NCI-H2227 treated with DMSO at 0.1 percent for 48 hours (cell line): Measurements from ENCODE around the gene CSF3.
A peak's percentile ranks its signal among the peaks of the same experiment; 100 is the strongest.

ENCODE experiments used
- DNase-seq: peaks from one replicate; lab custom pipeline; 2025; lab: John Stamatoyannopoulos, UW

CSF3 gene, protein sequence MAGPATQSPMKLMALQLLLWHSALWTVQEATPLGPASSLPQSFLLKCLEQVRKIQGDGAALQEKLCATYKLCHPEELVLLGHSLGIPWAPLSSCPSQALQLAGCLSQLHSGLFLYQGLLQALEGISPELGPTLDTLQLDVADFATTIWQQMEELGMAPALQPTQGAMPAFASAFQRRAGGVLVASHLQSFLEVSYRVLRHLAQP

DNA sequence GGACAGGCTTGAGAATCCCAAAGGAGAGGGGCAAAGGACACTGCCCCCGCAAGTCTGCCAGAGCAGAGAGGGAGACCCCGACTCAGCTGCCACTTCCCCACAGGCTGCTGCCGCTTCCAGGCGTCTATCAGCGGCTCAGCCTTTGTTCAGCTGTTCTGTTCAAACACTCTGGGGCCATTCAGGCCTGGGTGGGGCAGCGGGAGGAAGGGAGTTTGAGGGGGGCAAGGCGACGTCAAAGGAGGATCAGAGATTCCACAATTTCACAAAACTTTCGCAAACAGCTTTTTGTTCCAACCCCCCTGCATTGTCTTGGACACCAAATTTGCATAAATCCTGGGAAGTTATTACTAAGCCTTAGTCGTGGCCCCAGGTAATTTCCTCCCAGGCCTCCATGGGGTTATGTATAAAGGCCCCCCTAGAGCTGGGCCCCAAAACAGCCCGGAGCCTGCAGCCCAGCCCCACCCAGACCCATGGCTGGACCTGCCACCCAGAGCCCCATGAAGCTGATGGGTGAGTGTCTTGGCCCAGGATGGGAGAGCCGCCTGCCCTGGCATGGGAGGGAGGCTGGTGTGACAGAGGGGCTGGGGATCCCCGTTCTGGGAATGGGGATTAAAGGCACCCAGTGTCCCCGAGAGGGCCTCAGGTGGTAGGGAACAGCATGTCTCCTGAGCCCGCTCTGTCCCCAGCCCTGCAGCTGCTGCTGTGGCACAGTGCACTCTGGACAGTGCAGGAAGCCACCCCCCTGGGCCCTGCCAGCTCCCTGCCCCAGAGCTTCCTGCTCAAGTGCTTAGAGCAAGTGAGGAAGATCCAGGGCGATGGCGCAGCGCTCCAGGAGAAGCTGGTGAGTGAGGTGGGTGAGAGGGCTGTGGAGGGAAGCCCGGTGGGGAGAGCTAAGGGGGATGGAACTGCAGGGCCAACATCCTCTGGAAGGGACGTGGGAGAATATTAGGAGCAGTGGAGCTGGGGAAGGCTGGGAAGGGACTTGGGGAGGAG is at the start of gene CSF3:
CSF3 (plus strand) TSS at position 436 of the 993 bp plus-strand sequence; CDS start at position 471, 35 bp downstream.
- no peak for DNase-seq

DNA sequence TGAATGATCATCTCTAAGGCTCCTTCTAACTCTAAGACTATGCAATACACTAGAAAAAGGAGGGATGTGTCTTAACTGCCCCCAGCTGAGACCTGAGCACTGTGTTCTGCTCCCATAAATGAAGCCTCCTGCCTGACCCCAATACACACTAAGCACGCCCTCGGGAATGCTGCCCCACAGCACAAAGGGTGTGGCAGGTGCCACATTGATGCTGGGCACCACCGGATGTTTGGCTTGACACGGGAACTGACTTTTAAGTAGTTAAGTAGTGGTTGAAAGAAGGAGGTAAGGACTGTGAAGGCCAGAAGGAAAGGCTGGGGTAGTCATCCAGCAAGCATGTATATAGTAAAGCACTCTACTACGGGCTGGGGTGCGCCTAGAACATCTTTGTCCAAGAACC is 48.5 kb upstream of the CSF3 start:
- DNase-seq: no peak

DNA sequence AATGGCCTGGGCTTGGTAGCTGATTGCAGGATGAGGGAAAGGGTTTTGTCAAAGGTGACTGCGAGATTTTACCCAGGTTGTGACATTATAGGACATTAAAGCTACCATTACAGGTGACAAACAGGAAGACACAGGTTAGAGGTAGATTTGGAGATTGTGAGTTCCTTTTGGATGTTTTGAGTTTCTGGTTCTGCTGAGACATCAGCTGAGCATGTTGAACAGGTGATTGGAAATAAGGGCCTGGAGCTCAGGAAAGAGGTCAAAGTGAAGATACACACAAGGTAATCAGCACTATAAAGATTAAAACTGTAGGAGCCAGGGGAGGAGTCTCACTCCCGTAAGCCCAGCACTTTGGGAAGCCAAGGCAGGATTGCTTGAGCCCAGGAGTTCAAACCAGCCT is 46.5 kb upstream of the CSF3 start:
- DNase-seq: no peak

DNA sequence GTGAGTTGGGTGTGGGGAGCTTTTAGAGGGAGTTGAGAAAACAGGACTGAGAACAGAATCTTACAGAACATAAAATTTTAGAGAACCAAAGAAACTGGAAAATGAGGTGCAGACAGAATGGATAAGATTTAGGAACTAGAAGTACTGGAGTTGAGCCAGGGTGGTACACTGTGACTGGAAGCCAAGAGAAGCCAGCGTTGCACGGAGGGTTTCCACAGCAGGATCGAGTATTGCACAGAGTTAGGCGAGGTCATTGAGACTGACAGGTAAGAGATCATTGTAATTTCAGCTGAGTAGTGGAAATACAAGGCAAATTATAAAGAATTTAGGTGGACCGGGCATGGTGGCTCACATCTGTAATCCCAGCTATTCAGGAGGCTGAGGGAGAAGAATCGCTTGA is 45.9 kb upstream of the CSF3 start:
- no peak for DNase-seq

DNA sequence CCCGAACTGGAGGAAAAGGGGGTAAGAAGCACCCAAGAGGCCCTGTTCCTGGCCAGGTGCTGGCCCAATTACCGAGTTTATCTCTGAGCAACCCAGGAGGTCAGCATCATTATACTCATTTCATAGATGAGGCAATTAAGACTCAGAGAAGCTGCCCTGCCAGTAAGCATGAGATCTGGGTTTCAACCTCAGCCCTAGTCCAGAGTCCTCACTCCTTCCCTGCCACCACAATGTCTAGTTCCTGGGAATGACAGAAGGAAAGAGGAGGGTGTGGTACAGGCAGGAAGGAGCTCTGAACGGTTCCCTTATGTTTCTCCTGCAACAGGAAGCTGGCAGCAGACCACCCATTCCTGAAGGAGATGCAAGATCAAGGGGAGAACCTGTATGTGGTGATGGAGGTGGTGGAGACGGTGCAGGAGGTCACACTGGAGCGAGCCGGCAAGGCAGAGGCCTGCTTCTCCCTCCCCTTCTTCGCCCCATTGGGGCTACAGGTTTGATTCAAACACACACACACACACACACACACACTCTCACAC is 45.0 kb upstream of the CSF3 start:
- no peak for DNase-seq

DNA sequence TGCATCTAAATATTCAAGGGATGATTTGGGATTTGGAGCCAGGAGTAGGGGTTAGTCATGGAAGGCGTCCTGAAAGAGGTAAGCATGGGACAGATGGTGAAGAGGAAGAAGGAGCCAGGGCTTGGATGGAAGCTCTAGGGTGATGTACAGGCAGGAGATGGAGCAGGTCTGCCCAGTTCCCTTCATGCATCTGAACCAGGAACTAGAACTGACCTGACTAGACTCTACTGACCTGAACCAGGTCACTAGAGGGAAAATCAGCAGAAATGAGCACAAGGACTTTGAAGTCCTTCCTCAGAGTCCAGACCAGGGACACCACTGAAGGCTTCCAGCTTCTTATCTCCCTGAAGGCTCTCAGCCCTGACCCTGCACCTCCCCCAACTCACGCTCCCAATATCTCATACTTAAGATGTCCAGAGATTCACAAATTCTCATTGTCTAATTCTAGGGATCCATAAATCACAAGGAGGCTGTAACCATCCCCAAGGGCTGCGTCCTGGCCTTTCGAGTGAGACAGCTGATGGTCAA is 44.1 kb upstream of the CSF3 start:
- DNase-seq: no peak

DNA sequence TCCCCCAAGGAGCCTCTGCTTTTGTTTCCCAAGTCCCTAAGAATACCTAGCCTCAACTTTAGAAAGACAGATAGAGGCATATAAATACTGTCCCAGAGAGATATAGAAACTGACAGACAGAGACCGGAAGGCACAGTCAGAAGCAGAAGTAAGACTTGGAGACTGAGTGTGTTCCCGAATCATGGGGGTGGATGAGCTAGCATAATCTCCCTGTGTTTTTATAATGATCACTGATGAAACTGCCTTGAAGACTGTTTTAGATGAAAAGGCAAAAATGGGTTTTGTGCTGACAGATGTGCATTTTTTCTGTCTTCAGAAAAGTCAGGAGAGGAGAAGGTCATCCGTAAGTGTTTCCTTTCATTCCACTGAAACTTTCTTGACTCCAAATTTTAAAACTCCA is 43.0 kb upstream of the CSF3 start:
- DNase-seq: no peak

DNA sequence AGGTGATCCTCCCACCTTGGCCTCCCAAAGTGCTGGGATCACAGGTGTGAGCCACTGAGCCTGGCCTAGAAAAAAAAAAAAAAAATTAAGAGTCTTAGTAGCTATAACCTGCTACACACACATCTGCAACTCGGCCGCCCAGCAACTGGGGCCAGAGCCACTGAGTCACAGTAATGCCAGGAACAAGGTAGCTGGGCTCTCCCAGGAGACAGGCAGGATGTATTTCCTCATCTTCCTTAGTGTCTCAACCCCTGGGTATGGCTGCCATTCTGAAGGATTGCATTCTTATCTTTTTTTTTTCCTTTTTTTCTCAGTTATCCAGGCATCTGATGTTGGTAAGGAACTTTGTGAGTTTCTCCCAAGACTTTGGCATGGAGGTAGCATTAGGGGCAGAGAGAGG is 41.7 kb upstream of the CSF3 start:
- no peak for DNase-seq

DNA sequence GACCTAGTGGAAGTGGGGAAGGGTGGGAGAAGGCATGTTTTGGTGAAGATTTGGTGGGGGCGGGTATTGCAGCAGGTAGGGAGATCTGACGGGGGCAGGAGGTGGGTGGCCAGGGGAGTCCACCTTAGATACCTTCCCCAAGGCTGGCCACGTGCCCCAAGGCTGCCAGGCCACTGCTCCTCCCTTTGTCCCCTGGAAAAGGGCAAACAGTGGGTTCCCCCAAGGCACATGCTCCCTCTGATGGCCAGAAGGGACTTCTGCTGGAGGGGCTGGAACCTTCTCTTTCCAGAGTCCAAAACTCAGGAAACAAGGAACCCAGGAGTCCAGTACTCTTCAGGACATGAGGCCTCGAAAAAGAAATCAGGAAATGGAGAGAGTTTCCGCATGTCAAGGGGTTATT is 40.8 kb upstream of the CSF3 start:
- no peak for DNase-seq

DNA sequence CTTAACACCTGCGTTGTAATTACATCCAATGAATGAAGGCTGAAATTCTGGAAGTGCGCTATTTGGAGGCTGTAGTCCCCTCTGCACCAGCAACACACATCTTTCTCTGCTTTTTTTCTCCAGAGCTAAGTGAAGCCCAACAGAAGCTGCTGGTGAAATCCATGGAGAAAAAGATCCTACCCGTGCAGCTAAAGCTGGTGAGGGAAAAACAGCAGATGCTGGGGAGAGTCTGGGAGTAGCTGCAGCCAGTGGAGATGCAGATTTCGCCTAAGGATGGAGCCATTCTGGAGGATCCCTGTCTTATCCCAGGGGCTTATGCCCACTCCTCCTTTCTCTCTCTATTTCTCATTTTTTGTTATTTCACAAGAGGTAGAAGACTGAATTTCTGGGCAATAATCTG is 39.4 kb upstream of the CSF3 start:
- DNase-seq: no peak

DNA sequence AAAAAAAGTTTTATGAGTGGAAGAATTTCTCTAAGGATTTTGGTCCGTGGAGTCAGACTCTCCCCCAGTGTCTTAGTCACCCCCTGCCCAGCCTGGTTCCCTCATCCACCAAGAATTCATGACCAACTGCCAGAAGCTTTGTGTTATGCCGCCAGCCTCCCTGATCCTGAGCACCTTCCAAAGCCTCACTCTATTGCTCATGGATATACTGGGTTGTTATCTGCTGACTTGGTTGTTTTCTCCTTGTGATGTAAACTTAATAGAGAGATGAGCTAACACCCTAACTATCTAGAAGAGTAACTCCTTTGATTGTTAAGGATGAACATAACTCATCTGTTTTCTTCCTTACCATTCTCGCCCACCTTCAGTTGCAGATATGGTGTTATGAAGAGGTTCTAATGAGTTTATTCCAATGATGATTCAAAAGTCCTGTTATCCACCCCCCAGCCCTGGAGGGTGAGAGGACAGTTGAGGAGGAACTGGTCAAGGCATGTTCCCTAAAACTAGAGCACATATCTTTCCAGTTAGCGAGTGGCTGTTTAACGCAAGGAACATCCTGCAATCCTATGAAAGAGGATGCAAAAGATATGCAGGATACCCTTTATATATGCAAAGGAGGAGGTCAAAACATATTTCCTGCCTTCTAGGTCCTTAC is 36.1 kb upstream of the CSF3 start:
- DNase-seq: no peak

DNA sequence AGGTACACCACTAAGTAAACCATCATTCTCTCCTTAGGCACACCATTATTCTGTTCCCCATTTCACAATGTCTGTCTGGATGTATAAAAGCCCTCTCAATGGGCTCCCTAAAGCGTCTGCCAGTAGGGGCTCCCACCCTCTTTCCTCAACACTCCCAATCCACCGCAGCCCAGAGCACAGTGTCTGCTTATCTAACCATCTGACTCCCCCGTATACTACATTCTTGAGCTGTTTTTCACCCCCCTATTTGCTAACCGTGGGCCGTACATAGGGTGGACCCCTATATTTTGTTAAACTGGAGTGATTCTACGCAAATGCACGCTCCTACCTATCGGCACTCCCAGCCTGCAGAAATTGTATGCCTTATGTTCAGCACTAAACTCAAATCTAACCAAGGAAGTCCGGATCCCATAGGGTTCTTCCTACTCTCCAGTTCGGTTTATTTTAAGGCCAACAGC is 35.3 kb upstream of the CSF3 start:
- DNase-seq: peak; percentile 74

DNA sequence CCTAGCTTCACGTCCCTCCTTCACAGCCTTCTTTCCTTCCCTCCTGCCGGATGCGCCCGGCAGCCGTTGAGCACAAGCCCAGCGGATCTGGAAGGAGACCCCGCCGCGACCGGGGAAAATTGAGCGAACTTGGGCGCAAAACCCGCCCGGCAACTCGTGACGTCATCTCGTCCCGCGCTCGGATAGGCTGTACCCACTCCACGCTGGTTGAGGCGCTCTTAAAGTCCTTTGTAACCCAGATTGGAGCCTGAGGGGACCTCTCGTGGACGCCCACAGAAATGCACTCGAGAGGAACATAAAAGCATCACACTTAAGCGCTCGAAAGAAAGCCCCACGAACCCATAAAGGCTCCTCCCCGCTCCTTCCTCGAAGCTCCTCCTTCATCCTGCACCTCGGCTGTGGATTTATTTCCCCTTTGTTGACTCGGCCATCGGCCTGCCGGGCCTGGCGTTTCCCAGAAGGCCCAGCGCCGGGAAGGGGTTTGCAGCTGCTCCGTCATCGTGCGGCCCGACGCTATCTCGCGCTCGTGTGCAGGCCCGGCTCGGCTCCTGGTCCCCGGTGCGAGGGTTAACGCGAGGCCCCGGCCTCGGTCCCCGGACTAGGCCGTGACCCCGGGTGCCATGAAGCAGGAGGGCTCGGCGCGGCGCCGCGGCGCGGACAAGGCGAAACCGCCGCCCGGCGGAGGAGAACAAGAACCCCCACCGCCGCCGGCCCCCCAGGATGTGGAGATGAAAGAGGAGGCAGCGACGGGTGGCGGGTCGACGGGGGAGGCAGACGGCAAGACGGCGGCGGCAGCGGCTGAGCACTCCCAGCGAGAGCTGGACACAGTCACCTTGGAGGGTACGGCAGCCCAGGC is 34.7 kb upstream of the CSF3 start, which contains the start of gene PSMD3:
PSMD3 (plus strand) TSS at position 457 of the 856 bp plus-strand sequence; CDS start at position 621, 164 bp downstream.
- peak; percentile 99 for DNase-seq

DNA sequence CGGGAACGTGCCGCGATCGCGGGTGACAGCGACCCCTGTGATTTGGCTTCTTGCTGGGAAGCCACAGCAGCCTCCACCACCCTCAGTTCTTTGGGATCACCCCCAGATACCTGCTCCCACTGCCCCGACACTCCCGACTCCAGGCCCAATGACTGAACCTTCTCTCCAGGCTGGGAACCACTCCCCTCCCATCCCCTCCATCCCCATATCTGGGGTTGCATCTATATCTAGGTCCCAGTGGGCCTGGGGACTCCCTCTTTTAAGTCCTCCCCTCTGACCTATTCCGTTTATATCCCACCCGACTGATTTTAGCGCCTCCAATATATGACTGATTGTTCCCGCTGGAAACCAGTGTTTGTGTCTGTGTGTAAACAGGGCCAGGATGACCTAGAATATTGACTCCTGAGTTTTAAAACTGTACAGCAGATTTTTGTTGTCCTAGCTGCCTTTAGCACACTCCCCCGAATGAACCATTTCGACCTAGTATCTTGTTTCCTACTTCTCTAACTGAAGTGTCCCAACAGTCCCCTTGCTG is 34.0 kb upstream of the CSF3 start:
- DNase-seq: no peak

DNA sequence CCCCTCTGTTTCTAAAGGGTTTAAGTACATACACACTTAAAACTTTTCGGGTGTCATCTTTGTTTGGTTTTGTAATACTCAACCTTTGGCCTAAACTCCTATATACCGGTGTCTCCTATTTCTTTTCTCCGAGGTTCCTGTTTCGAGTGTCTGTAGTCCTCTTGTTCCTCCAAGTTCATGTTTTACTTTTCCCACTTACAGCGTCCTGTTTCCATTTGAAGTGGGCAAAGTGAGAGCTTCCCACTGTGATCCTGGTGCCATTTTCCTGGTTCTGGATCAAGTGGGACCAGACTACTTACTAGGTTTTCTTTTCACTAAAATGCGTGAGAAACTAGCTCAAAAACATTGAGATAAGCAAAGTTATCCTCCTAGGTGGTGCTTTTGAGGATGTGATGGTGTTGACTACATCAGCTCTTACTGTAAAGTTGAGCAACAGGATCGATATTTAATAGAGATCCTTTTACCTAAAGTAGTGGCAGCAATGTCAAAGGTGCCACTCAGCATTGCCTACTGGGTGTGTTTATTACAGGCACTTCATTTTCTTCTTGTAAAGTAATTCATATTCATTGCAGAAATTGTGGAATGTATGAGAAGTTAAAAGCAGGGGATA is 33.4 kb upstream of the CSF3 start:
- no peak for DNase-seq

DNA sequence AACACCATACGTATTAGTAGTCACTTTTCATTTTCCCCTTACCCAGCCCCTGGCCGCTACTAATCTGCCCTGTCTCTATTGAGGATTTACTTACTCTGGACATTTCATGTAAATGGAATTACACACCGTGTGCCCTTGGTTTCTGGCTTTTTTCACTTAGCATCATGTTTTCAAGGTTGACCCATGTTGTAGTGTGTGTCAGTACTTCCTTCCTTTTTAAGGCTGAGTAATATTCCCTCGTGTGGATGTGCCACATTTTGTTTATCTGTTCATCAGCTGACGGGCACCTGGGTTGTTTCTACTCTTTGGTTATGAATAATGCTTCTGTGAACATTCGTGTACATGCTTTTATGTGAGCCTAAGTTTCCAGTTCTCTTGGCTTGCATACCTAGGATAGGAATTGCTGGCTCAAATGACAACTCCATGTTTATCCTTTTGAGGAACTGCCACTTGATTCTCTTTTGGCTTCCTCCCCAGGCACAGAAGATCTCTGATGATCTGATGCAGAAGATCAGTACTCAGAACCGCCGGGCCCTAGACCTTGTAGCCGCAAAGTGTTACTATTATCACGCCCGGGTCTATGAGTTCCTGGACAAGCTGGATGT is 26.9 kb upstream of the CSF3 start:
- no peak for DNase-seq

DNA sequence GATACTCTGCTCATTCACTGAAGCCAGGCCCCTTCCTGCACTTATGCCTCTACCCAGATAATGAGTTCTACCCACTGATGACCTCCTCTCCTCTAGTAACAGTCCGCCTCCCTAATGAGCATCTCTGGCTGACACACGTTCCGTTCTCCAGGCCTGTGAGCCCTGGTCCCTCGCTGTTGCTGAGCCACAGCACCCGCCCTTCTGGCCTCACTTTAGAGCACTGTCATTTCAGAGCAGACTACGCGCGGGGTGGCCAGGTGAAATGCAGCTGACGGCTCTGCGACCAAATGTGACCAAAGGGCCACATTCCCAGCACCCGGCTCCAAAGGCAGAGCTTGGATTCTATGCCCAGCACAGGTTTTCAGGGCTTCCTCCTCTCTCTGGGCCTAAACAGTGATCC is 20.8 kb upstream of the CSF3 start:
- no peak for DNase-seq

DNA sequence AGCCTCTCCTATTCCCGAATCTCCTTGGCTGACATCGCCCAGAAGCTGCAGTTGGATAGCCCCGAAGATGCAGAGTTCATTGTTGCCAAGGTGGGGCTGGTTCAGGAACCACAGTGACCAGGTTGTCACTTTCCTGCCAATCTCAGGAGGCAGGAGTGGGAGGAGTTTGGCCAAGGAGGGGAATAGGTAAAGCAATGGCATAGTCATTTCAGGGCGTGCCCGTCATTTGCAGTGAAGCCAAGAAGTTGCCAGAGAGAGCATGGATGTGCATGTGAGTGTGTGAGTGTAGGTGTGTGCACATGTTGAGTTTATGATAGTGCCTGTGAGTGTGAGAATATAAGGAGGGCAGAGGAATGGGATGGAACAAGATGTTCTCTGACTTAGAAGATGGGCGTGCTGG is 19.8 kb upstream of the CSF3 start:
- DNase-seq: no peak

DNA sequence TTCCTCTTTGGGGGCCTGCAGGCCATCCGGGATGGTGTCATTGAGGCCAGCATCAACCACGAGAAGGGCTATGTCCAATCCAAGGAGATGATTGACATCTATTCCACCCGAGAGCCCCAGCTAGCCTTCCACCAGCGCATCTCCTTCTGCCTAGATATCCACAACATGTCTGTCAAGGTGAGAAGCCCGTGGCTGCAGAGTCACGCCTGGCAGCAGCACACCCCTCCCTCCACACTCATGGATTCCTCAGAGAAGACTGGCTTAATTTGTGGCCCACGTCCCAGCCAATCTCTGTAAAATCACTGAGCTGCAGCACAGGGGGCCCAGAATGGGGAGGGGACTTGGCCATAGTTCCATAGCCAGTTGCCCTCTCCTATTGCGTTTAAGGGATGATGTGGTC is 19.1 kb upstream of the CSF3 start:
- DNase-seq: no peak

DNA sequence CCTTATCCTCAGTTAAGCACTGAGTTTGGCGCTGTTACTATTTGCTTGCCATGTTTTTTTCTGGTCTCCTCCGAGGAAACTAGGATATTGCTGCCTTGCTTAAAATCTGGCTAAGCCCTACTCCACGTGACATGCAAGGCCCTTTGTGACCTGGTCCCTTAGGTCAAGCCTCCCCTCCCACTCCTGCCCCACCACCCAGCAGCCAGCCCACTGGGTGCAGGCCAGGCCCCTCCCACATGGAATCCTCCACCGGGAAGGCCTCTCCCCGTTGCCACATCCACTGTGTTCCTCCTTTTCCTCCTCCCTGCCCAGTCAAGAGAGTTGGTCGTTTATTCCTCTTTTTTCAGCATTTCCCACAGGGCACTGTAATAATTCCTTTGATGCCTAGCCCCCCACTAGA is 18.4 kb upstream of the CSF3 start:
- DNase-seq: no peak
